ENCODE results near the gene LRP5. TPM values are rescaled to one million over a fixed set of nuclear protein-coding genes. Genes with fewer than 3 reads are reported as not detected.

Gene LRP5
- total RNA-seq, 2 experiments from 2014 or later, result 2.0 to 2.9 TPM

GRCh38 chr11:68334923-68335322 lies 22.5 kb downstream of the LRP5 start:
- no peak overlapping the region for H3K27ac ChIP-seq (ENCODE audit: low read depth in 1 of 2, low read length in 2 of 2)
- TF ChIP-seq CTCF (IDR thresholded peaks at IDR 0.05), result no peak
- intact Hi-C loops (cut with DNase I, micrococcal nuclease), result no loop called here
- H3K4me3 ChIP-seq (ENCODE audit: low read length), result no peak overlapping the region
- H3K36me3 ChIP-seq (ENCODE audit: insufficient read depth, low read length), result no peaks in the 10 kb centered on the region
- Mint-ChIP-seq H3K27me3 (no peaks in the 10 kb centered on the region), H3K4me1 (ENCODE audit: low read depth) (peaks cover 70% of the 10 kb centered on the region), H3K4me3 (no peak overlapping the region), H3K36me3 (ENCODE audit: low read depth) (no peaks in the 10 kb centered on the region), H3K9me3 (no peaks in the 10 kb centered on the region), H3K27ac (no peak overlapping the region)
- no peaks in the 10 kb centered on the region for H3K9me3 ChIP-seq (ENCODE audit: control insufficient read depth in 1 of 2, insufficient read depth in 1 of 2, low read length in 2 of 2)
- DNase-seq, result no peak
- H3K4me1 ChIP-seq (ENCODE audit: insufficient read depth, low read length), result peaks cover 49% of the 10 kb centered on the region
- no peak for ATAC-seq (ENCODE audit: poor library complexity)
- CTCF ChIA-PET, result no interaction called here
- H3K27me3 ChIP-seq (ENCODE audit: control insufficient read depth in 1 of 2, insufficient read depth in 2 of 2, low read length in 2 of 2), result no peaks in the 10 kb centered on the region
- POLR2A ChIA-PET, result no interaction called here

GRCh38 chr11:68335683-68336082 lies 23.3 kb downstream of the LRP5 start:
- POLR2A ChIA-PET, result no interaction called here
- Mint-ChIP-seq H3K27ac (no peak overlapping the region), H3K4me1 (ENCODE audit: low read depth) (peaks cover 69% of the 10 kb centered on the region), H3K4me3 (no peak overlapping the region), H3K27me3 (no peaks in the 10 kb centered on the region), H3K9me3 (no peaks in the 10 kb centered on the region), H3K36me3 (ENCODE audit: low read depth) (no peaks in the 10 kb centered on the region)
- DNase-seq, result no peak
- H3K9me3 ChIP-seq (ENCODE audit: control insufficient read depth in 1 of 2, insufficient read depth in 1 of 2, low read length in 2 of 2), result no peaks in the 10 kb centered on the region
- intact Hi-C loops (cut with DNase I, micrococcal nuclease), result no loop called here
- no peak overlapping the region for H3K4me3 ChIP-seq (ENCODE audit: low read length)
- H3K27me3 ChIP-seq (ENCODE audit: control insufficient read depth in 1 of 2, insufficient read depth in 2 of 2, low read length in 2 of 2), result no peaks in the 10 kb centered on the region
- ATAC-seq (ENCODE audit: poor library complexity), result no peak
- no peaks in the 10 kb centered on the region for H3K36me3 ChIP-seq (ENCODE audit: insufficient read depth, low read length)
- no peak for TF ChIP-seq CTCF (IDR thresholded peaks at IDR 0.05)
- H3K27ac ChIP-seq (ENCODE audit: low read depth in 1 of 2, low read length in 2 of 2), result no peak overlapping the region
- H3K4me1 ChIP-seq (ENCODE audit: insufficient read depth, low read length), result peaks cover 49% of the 10 kb centered on the region
- CTCF ChIA-PET, result no interaction called here

GRCh38 chr11:68336716-68337115 lies 24.3 kb downstream of the LRP5 start:
- H3K27ac Mint-ChIP-seq, result no peak overlapping the region
- no peaks in the 10 kb centered on the region for H3K9me3 ChIP-seq (ENCODE audit: control insufficient read depth in 1 of 2, insufficient read depth in 1 of 2, low read length in 2 of 2)
- H3K4me3 ChIP-seq (ENCODE audit: low read length), result no peak overlapping the region
- H3K27me3 Mint-ChIP-seq, result no peaks in the 10 kb centered on the region
- intact Hi-C loops (cut with DNase I, micrococcal nuclease), result no loop called here
- ATAC-seq (ENCODE audit: poor library complexity) (no peak), DNase-seq (no peak)
- TF ChIP-seq CTCF (IDR thresholded peaks at IDR 0.05), result no peak
- peaks cover 64% of the 10 kb centered on the region for H3K4me1 Mint-ChIP-seq (ENCODE audit: low read depth)
- no peaks in the 10 kb centered on the region for H3K36me3 ChIP-seq (ENCODE audit: insufficient read depth, low read length)
- H3K27ac ChIP-seq (ENCODE audit: low read depth in 1 of 2, low read length in 2 of 2), result no peak overlapping the region
- no peaks in the 10 kb centered on the region for H3K36me3 Mint-ChIP-seq (ENCODE audit: low read depth)
- H3K27me3 ChIP-seq (ENCODE audit: control insufficient read depth in 1 of 2, insufficient read depth in 2 of 2, low read length in 2 of 2), result no peaks in the 10 kb centered on the region
- no peaks in the 10 kb centered on the region for H3K9me3 Mint-ChIP-seq
- peaks cover 47% of the 10 kb centered on the region for H3K4me1 ChIP-seq (ENCODE audit: insufficient read depth, low read length)
- CTCF ChIA-PET, result no interaction called here
- POLR2A ChIA-PET, result interaction anchor here (0.8 to 1.2 kb wide), 2 partner anchors 8 to 64 kb away, joined by 3 to 6 read pairs; partner anchors contain the start of gene C11orf24
- H3K4me3 Mint-ChIP-seq, result no peak overlapping the region
